HuH-7.5 (cell line): ENCODE results near the gene NXPH4.

ENCODE experiments used
- DNase-seq: peaks from one replicate; pipeline ENCODE4 v3.0.0; 2011; ENCODE audit warnings: low spot score

The NXPH4 gene

DNA sequence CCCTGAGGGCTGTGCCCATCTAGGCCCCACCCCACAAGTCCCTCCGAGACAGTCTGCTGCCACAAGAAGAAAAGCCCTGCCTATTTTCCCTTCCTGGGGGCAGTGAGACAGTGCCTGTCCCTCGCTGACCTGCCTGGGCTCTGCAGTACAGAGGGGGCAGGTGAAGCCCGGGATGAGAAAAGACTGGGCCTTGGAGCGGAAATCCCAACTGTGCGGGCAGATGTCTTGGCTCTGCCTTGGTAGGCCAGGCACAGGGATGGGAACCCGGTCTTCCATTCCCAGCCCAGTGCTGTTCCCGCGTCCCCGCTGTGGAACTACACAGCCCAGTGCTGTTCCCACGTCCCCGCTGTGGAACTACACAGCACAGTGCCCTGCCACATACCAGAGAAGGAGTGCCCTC, 12.8 kb upstream of the NXPH4 start:
- no peak for DNase-seq

DNA sequence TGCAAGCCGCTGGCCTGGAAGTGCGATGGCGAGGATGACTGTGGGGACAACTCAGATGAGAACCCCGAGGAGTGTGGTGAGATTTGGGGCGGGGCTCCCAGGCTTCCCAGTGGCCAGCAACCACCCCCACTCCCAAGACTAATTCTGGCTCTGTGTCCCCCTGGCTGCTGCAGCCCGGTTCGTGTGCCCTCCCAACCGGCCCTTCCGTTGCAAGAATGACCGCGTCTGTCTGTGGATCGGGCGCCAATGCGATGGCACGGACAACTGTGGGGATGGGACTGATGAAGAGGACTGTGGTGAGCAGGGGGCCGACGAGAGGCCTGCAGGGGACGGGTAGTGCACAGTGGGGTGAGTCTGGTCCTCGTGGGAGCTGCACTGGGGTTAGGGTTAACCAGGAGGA, 12.1 kb upstream of the NXPH4 start:
- DNase-seq: no peak

DNA sequence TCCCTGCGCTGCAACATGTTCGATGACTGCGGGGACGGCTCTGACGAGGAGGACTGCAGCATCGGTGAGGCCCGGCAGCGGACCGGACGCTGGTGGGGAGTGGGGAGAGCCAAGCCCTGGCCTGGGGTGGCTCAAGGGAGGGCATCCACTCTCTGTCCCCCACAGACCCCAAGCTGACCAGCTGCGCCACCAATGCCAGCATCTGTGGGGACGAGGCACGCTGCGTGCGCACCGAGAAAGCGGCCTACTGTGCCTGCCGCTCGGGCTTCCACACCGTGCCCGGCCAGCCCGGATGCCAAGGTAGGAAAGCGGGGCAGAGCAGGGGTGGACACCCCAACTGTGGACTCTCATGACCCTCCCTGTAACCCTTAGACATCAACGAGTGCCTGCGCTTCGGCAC, 11.4 kb upstream of the NXPH4 start:
- DNase-seq: no peak

DNA sequence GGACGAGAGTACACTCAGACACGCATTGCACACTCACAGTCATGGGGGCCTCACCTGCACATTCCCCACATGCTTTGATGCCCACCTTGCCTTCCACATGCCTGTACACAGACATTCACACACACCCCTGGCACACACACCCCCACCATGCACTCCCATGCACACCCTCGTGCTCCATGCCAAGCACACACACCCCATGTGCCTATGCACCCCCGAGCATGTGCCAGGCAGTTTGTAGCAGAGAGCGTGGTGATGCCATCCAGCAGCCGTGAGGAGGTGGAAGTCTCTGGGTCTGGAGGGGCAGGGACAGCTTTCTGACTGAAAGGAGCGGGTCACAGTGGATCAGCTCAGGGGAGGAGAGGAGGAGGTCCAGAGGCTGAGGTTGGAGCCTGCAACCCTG, 10.7 kb upstream of the NXPH4 start:
- DNase-seq: no peak

DNA sequence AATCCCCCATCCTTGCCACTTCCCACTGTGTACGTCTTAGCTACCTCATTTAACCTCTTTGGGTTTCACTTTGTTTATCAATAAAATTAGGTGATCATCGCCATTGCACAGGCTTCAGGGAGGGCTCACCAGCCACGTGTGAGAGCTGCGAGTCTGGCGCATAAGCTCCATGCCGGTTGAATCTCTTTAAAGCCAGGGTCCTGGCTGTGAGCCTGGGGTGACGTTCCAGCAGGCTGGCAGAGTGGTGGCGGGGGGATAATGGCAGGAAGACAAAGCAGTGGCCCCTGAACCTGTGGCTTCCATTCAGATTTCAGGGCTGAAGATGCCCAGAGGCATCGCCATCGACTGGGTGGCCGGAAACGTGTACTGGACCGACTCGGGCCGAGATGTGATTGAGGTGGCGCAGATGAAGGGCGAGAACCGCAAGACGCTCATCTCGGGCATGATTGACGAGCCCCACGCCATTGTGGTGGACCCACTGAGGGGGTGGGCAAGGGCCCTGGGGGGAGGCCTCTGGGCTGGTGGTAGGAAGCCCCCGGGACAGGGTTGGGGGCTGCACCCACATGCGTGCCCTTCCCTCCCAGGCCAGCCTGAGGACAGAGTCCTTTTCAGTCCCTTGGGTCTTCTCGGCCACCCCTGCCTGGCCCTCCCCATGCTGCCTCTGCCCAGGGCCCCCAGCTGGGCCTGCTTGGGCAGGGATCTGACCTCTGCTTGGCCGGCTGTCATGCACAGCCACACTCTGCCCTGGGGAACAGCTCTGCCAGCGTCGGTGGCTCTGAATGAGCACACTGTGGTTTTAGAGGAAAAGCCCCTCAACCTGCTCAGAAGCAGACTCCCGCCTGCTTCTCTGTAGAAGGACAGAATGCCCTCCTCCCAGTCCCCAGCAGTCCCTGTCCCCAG, 8.6 kb upstream of the NXPH4 start:
- no peak for DNase-seq

DNA sequence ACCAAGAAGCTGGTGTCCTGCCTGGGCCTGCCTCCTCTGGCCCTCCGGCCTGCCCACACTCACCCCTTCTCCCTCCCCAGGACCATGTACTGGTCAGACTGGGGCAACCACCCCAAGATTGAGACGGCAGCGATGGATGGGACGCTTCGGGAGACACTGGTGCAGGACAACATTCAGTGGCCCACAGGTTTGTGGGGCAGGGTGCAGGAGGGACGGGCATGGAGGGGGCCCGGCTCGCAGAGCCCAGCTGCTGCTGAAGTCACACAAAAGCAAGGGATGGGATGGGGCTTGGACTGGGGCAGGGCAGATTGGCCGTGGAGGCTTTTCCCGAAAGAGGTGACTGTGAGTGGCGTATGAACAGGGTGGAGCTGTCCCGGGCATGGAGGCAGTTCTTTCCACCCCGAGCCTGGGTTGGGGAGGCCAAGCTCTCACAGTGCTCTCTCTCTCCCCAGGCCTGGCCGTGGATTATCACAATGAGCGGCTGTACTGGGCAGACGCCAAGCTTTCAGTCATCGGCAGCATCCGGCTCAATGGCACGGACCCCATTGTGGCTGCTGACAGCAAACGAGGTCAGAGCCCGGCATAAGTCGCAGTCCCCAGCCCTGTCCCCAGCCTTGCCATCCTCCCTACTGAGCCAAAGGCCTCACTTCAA, 7.8 kb upstream of the NXPH4 start:
- no peak for DNase-seq

DNA sequence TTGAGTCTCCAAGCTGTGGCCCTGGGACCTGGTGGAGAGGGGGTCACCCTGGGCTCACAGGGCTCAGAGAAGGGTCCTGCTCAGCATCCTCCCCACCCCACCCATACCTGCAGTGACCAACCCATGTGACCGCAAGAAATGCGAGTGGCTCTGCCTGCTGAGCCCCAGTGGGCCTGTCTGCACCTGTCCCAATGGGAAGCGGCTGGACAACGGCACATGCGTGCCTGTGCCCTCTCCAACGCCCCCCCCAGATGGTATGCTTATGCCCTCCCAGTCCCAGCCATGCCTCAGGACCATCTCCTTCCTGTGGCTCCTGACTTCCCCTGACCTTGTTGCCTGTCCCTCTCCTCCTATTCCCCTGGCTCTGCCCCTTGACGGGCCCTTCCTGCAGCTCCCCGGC, 6.7 kb upstream of the NXPH4 start:
- DNase-seq: no peak

DNA sequence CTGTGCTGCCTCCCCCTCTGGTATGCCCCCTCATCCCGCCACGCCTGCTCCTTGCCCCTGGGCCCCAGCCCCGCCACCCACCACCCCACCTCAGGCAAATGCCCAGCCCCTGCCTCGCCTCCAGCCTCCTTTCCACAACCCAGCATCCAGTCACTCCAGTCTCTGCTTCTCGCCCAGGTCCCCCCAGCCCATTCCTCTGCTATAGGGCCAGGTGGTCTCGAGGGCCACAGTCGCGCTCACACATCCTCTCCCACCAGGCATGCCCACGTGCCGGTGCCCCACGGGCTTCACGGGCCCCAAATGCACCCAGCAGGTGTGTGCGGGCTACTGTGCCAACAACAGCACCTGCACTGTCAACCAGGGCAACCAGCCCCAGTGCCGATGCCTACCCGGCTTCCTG, 6.1 kb upstream of the NXPH4 start:
- DNase-seq: no peak

DNA sequence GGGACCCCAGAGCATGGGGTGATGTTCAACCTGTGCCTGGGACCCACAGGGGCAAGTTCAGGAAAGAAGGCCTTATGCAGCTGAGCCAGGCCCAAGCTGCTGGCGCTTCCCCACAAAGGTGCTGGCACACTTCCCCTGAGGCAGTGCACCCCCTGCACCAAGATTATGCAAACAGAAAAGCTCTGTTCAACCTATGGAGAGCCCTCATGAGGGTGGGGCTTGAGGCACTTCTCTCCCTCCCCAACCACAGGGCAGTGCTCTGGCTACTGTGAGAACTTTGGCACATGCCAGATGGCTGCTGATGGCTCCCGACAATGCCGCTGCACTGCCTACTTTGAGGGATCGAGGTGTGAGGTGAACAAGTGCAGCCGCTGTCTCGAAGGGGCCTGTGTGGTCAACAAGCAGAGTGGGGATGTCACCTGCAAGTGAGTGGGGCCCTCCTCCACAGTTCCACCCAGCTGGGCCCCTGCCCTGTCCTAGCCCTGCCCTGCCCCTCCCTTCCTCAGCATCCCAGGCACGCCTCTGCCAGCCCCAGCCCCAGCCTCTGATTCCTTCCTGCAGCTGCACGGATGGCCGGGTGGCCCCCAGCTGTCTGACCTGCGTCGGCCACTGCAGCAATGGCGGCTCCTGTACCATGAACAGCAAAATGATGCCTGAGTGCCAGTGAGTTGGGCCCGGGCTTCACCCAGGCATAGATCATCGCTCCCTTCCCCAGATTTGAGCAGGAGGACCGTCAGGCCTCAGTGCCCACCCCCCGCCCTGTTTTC, 5.5 kb upstream of the NXPH4 start:
- DNase-seq: no peak

DNA sequence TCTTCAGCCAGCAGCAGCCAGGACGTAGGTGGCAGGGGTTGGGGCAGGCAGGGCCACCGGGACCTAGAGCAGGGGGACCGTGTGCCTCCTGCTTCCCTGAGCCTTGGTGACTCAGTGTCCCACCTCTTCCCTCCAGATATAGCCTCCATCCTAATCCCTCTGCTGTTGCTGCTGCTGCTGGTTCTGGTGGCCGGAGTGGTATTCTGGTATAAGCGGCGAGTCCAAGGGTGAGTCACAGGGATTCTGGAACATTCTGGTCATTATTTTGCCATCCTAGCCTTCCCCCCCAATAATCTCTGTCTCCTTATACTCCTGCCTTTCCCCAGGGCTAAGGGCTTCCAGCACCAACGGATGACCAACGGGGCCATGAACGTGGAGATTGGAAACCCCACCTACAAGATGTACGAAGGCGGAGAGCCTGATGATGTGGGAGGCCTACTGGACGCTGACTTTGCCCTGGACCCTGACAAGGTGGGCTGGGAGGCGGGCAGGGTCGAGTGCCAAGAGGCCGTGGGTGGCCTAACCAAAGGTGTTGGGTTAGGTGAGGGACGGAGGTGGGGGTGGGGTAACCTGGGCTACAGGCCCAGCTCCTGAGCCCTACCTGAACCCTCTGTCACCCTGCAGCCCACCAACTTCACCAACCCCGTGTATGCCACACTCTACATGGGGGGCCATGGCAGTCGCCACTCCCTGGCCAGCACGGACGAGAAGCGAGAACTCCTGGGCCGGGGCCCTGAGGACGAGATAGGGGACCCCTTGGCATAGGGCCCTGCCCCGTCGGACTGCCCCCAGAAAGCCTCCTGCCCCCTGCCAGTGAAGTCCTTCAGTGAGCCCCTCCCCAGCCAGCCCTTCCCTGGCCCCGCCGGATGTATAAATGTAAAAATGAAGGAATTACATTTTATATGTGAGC, 4.5 kb upstream of the NXPH4 start:
- DNase-seq: no peak

DNA sequence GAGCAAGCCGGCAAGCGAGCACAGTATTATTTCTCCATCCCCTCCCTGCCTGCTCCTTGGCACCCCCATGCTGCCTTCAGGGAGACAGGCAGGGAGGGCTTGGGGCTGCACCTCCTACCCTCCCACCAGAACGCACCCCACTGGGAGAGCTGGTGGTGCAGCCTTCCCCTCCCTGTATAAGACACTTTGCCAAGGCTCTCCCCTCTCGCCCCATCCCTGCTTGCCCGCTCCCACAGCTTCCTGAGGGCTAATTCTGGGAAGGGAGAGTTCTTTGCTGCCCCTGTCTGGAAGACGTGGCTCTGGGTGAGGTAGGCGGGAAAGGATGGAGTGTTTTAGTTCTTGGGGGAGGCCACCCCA, 3.9 kb upstream of the NXPH4 start:
- no peak for DNase-seq

DNA sequence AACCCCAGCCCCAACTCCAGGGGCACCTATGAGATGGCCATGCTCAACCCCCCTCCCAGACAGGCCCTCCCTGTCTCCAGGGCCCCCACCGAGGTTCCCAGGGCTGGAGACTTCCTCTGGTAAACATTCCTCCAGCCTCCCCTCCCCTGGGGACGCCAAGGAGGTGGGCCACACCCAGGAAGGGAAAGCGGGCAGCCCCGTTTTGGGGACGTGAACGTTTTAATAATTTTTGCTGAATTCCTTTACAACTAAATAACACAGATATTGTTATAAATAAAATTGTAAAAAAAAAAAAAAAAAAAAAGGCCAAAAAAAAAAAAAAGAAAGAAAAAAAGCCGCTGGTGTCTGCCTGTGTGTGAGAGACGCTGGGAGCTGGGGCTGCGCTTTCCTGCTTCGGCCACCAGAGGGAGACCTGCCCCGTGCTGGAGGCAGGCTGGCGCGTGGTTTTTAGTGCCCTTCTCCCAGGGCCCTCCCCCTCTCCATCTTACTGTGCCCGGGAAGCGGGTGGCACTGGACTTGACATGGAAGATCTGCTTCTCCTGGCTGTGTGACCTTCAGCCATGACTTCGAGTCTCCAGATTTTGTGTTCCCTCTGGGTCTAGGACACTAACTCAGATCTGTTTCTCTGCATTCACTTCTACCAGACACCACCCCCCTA, 3.4 kb upstream of the NXPH4 start:
- peak; percentile 97 for DNase-seq

DNA sequence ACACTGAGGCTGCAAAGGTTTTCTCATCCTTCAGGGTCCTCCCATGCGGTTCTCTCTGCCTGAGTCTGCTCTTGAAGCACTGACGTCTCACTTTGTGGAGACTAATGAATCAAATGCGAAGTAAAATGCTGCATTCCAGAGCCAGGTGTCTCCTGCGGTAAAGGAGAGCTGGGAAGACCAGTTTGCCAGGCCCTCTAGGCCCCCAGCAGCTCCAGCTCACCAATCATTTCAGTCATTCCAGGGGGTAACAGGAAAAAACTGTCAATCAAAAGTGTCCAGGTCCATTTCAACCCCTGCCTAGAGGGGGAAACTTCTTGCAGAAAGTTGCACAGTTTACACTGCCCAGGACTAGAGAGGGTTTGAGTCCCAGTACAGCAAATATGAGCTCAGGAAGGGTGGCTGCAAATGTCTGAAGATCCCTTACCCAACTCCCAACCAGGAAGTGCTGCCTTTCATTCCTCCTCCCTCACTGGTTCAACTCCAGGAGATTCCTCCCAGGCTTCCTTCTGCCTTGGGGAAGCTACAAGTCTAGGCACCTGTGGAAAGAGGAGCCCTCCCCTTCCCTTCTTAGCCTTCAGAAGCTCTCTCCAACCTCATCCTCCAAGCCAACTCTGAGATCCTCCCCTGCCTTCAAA, 2.7 kb upstream of the NXPH4 start:
- no peak for DNase-seq

DNA sequence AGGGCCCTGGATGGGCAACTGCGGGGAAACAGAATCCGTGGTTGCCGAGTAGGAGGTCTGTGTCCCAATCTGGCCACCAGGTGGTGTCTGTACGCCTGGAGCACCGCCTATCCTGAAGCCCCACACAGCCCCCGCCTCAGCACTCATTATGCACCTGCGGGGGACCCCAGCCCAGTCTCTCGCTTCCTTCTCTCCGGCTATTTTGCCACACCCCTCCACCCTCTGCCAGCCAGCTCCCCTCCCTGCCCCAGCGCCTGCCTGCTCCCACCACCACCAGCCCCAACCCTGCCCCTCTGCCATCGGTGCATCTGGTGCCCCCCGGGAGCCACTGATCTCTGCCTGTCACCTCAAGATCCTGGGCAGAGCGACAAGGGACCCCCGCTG, 2.2 kb upstream of the NXPH4 start:
- peak; percentile 94 for DNase-seq

DNA sequence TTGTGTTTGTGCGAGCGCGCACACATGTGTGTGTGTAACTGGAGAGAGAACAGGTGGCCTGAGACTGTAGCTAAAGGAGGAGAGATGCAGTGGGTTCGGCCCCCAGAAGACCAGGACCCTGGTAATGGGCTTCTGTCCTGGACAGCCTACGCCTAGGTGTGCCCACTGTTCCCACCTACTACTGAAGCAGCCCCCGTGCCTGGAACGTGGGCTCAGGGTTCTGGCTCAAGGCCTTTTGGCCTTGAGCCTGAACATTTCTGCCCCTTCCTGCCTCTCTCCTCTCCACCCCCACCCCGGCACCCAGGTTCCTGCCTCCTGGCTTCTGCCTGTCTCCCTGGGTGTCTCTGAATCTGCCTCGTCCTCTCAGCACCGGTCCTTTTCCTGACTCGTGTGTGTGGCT, 1.5 kb upstream of the NXPH4 start:
- no peak for DNase-seq

DNA sequence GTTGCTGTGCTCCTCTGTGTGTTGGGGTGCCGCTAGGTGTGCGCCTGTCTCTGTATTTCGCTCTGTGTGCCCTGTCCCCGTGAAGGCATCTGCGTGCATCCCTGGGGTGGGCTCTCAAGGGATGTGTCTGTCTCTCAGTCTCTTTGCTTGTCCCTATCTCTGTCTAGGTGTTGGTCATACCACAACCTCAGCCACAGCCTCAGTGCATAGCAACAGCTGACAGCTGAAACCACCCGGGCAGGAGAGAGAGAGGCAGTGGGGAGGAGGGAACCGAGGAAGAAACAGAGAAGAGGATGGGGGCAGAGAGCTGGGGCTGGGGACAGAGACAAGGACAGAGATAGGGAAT, 953 bp upstream of the NXPH4 start:
- DNase-seq: no peak

DNA sequence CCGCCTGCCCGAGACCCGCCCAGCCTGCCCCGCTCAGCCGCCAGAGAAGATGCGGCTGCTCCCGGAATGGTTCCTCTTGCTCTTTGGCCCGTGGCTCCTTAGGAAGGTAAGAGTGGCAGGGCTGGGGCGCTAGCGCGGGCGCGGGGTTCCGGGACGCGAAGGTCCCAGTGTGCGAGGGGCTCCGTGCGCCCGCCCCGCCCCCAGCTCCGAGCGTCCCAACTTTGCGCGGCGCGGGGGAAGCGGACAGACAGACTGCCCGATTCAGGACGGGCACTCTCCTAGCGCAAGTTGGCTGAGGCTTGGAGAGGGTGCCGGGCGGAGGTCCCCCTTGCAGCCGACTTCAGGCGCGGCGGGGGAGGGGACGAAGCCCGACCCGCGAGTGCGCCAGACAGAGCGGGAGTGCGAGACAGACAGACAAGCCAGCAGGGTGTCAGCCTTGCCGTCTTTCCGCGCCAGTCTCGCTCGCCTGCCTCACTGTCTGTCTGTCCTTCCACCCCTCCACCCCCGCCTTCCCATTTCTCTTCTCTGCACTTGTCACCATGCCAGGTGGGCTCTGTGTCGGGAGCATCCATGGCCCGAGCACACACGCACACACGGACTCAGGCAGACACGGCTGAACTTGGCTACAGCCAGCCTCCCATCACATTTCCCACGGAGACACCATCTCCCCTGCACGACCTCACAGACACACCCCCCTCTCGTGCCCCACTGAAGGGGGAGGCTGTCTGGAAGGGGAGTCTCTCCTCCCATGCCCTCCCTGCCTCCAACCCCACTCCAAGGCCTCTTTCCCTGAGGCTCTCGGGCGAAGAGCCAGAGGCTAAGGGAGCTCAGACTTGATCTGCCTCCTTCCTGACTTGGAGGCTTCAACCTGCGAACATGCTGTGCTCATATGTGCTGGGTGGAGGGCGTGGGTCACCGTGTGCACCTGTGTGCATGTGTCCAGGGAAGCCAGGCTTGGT, 606 bp downstream of the NXPH4 start:
- peak; percentile 71 for DNase-seq

DNA sequence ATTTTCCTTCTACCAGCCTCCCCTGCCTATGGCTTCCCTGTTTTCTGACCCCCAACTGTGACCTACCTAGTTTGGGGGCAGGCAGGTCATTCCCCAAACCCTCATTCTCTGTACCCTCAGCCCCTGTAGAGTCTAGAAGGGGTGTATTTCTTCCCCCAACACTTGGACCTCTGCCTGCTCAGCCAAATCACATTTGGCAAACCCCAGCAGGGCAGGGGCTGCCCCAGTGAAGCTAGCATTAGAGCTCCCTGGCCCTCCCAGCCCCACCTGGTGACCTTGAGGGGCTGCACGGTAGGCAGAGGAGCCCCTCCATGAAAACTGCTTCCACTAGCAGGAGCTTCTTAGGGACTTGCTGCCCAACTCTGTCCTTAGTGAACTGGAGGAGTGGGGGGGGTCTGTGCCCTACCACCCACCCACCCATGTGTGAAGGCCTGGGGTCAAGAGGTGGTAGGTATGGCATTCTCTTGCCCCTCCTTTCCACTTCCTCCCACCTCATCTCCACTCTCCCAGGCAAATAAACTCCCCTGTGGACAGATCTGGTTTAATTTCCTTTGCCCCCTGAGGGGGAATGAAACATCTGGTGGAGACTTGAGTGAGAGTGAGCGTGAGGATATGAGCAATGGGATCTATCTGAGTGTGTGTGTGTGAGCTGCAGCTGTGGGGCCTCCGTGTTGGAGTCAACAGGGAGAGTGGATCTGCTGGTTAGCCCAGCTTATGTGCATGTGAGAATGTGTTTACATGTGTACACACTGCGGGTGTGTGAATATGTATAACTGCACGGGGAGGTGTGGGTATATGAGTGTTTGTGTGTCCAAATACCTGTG, 1.6 kb downstream of the NXPH4 start:
- no peak for DNase-seq
